Liver (tissue), 3 donors: ENCODE measurements around the gene PFKFB3.

Source experiments
- CTCF ChIP-seq: fragments of 150-350 bp; IDR thresholded peaks from 2 replicates; pipeline ENCODE4 v1.5.1; 2017; ENCODE audit warnings: improper control_type of control experiment, low read depth, low read length; ENCODE audit not compliant: missing input control
- HNF4G ChIP-seq: IDR thresholded peaks from 2 replicates; pipeline ENCODE4 v1.6.1; 2016; ENCODE audit warnings: antibody characterized with exemption
- JUND ChIP-seq, 2 donors: IDR thresholded peaks; 2 replicates each; pipeline ENCODE4 v1.6.1; 2016; ENCODE audit warnings: antibody characterized with exemption in 2 of 2
- TAF1 ChIP-seq: conservative IDR thresholded peaks from 2 replicates; pipeline ENCODE4 v1.6.1; 2016; ENCODE audit warnings: antibody characterized with exemption, mild to moderate bottlenecking
- TF ChIP-seq, protein P1 (sequence below): IDR thresholded peaks from 2 replicates; pipeline ENCODE4 v1.6.1; 2016; ENCODE audit warnings: antibody characterized with exemption
- donor health status: healthy.
- donor health status: healthy.

- TF ChIP-seq CTCF (no peak), HNF4G (no peak), TAF1 (no peak), JUND (IDR thresholded peaks at IDR 0.05) (no peak)
- TF ChIP-seq, protein P1, sequence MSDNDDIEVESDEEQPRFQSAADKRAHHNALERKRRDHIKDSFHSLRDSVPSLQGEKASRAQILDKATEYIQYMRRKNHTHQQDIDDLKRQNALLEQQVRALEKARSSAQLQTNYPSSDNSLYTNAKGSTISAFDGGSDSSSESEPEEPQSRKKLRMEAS: no peak
These were observed 37.5 kb upstream of the PFKFB3 start for GRCh38 chr10:6165221-6165725.
